HEK293 (cell line): ENCODE results near the gene DOCK4.

ENCODE experiments used
- CTCF ChIP-seq: fragments of 450-650 bp; formaldehyde crosslinking; IDR thresholded peaks from 2 replicates; pipeline ENCODE4 v1.5.1; 2016; ENCODE audit warnings: missing biosample characterization, missing genetic modification characterization
- ZNF148 ChIP-seq: fragments of 450-650 bp; formaldehyde crosslinking; IDR thresholded peaks from 2 replicates; pipeline ENCODE4 v1.5.0; 2017; ENCODE audit warnings: missing biosample characterization, missing genetic modification characterization, borderline replicate concordance
- ZNF341 ChIP-seq: fragments of 450-650 bp; formaldehyde crosslinking; IDR thresholded peaks from 2 replicates; pipeline ENCODE4; 2016; ENCODE audit warnings: low read depth, missing biosample characterization, missing genetic modification characterization

- no peak for TF ChIP-seq ZNF148 (tag by site-specific recombination)
- no peak for TF ChIP-seq ZNF341 (tag by site-specific recombination)
- TF ChIP-seq CTCF (tag by site-specific recombination): no peak
These were observed 117.6 kb downstream of the DOCK4 start for GRCh38 chr7:112088484-112089016.
